ENCODE measurements around the gene ZDHHC3.

The ZDHHC3 gene

DNA sequence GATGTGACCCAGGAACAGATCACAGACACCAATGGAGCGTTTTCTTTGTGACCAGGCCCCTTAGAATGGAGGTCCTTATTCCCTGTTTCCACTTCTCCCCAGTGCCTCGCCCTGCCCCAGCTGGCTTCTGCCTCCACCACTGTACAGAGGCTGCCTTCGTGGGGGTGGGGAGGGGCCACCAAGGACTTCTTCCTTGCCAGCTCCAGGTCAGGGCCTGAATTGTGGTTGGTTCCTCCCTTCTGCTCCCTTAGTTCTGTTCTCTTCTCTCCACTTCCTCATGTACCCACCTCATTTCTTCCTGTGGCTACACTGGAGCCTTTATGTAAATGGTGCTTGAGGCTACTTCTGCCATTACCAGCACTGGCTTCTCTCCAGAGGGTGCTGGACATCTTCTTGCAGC, 85.1 kb downstream of the ZDHHC3 start:
- DNase-seq = peak; percentile 19 to 54

DNA sequence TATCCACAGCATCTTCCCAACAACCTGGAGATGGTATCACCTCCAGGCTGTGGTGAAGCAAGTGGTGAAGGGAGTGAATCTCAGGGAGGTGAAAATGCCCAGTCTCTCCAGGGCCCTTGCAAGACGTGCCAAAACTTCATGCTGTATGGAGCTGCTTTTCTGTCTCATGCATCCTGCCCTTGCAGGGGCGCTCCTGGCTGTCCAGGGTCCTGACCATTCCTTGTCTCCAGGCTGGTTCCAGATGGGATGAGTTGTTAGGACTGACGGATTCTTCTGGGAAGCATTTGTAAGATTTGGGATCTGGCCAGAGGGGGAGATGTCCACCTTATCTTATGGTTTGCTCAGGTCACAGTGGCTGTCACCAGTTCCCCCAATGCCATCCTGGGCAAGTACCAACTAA, 85.7 kb downstream of the ZDHHC3 start:
- DNase-seq = no peak

DNA sequence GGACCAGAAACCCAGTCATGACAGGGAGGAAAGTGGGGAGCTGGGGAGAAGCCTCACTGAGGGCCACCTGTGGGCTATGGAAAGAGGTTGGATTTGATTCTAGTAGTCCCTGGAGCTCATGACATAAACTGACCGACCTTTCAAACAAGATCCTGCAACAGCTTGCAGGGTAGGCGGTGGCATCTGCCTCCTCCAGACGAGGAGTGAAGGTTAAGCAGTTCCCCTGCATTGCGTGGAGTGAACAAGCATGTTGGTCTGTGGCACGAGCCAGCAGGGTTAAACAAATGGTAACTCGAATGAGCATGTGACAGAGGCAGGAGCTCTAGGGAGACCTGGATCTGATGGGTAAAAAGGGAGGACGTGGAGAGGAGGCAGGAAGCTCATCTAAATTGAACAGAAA, 88.9 kb downstream of the ZDHHC3 start:
- no peak for DNase-seq

DNA sequence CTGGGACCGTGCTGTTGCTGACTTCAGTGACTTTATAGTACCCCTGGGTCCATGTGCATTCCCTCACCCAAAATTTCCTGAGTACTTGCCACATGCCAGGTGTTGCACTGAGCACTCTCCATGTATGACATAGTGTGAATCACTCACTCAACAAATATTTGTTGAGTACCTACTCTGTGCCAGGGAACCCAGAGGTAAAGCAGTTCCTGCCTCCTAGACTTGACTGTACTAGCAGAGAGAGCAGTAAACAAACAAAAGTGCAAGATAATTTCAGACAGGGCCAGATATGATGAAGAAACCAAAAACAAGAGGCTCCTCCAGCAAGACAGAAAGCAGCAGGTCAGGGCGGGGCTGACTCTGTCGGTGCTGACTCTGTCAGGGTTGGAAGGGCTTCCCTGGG, 89.4 kb downstream of the ZDHHC3 start:
- DNase-seq = no peak

DNA sequence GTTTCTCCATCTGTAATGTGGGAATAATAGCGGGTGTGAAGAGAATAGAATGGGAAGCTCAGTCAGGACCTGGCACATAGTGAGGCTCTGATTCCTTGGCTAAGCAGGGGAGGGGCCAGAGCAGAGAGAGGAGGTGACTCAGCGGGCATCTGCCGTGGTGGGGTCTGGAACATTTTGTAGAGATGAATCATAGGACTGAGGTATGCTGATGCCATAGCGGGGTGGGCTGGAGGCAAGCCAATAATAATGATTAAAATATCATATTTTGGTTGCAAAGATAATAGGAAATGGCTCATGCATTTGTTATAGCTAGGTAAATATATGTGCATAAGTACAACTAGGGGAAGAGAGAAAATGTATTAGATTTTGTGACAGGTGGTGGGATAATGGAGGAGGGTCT, 90.4 kb downstream of the ZDHHC3 start:
- no peak for DNase-seq

DNA sequence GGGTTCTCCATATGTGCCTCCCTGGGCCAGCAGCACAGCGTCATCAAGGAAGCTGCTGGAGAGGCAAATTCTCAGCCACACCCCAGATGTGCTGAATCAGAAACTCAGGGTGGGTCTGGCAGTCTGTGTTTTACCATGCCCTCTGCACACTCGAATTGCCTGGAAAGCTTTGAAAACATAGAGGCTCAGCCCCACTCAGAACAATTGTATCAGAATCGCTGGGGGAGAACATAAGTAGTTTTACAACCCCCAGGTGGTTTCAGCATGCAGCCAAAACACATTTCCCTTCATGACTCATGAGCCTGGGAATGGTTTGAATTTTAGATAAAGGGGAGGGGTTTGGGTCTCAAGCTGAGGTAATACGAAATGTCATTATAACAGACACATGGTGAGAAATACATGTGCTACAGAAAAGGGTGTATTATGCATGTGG, 92.0 kb downstream of the ZDHHC3 start:
- no peak for DNase-seq

DNA sequence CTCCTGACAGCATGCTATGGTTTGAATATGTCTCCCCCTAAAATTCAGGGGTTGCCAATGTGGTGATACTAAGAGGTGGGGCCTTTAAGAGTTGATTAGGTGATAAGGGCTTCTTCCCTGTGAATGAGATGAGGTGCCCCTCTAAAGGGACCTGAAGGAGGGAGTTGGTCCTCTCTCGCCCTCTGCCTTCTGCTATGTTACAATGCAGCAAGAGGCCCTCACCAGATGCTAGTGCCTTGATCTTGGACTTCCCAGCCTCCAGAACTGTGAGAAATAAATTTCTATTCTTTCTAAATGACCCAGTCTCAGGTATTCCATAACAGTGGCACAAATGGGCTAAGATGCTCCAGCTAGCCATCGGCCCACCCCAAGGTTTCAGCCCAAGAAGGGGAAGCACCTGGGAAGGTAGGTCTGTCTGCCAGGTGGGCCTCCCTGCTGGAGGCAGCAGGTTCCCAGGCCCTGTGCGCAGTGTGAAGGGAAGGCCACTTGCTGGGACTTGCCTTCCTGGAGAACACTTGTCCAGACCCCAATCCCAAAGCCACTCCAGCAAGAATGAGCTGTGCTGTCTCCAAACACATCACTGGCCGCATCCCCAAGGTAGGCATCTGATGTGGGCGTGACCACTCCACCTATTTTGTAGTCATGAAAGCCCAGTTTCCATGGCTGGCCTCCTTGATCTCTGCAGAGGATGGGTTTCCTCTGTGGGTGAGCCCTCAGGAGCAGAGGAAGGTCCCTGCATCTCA, 92.6 kb downstream of the ZDHHC3 start:
- no peak for DNase-seq

DNA sequence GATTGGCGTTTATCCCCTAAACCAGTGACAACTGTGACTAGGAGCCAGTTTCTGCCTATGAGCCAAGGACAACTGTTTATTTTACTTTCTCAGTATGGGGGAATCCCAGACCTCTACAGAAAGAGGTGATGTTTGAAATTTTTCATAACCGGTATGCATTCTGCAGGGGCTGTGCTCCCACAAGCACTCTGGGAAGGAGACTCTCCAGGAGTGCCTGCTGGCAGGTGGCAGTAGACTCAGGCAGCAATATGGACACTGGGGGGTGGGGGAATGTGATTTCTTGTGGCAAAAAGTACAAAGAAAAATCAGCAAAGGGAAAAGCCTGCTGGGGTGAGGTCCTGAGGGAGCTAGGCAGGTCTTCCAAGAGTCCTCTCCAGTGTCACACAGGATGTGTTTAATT, 95.7 kb downstream of the ZDHHC3 start:
- no peak for DNase-seq

DNA sequence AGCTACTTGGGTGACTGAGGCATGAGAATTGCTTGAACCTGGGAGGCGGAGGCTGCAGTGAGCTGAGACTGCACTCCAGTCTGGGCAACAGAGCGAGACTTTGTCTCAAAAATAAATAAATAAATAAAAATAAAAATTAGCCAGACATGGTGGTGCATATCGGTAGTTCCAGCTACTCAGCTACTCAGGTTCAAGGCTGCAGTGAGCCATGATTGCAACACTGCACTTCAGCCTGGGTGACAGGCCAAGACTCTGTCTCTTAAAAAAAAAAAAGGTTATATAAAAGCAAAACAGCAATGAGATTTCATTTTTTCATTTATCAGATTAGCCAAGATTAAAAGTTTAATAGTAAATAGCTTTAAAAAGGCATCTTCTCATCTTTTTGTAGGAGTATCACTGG, 98.6 kb downstream of the ZDHHC3 start:
- DNase-seq = no peak

DNA sequence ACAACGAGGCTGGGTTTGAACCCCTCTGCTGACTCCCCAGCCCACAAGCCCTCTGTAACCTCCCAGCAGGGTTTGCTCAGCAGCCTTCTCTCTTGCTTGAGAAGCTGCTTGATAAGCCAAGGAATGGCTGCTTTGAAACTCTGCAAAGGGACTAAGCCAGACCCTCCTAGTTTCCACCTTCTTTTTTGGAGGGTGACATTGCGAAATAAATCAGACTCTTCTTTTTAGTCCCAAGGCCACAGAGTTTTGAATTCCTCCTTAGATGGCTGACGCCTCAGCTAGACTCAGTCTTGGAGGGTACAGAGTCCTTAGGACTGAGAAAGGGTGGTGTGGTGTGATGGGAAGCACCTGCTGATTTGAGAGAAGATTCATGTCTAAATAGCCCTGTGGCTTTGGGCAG, 100.4 kb downstream of the ZDHHC3 start:
- DNase-seq = no peak

All from AML-193 (cell line).